Neural crest cell (in vitro differentiated cells): ENCODE measurements around the gene GMDS. TPM values are rescaled to one million over a fixed set of nuclear protein-coding genes. Genes with fewer than 3 reads are reported as not detected.
"Not testable (repeated sequence)": the region's sequence is repeated elsewhere in the genome, so short reads cannot be mapped to it uniquely, and the experiment has no call there.

Experiments used
- DNase-seq: peaks from one replicate; pipeline ENCODE4 v3.0.0; 2021; ENCODE audit warnings: low read depth, mixed read lengths, low spot score
- H3K27ac Mint-ChIP-seq: one replicate; pipeline ENCODE4 v1.8.0; 2021; ENCODE audit warnings: mild to moderate bottlenecking, mixed read lengths; ENCODE audit not compliant: unreplicated experiment
- H3K27me3 Mint-ChIP-seq: 2 replicates; pipeline ENCODE4 v1.8.0; 2021; ENCODE audit warnings: low read depth, mild to moderate bottlenecking, mixed read lengths
- H3K36me3 Mint-ChIP-seq: 2 replicates; pipeline ENCODE4 v1.8.0; 2021; ENCODE audit warnings: low read depth, mild to moderate bottlenecking, mixed read lengths
- H3K4me1 Mint-ChIP-seq: 2 replicates; pipeline ENCODE4 v1.8.0; 2021; ENCODE audit warnings: mixed read lengths
- H3K4me3 Mint-ChIP-seq: one replicate; pipeline ENCODE4 v1.8.0; 2021; ENCODE audit warnings: mild to moderate bottlenecking, mixed read lengths
- H3K9me3 Mint-ChIP-seq: 2 replicates; pipeline ENCODE4 v1.8.0; 2021; ENCODE audit warnings: mixed read lengths
- total RNA-seq: library from RNA; stranded (reverse); gene quantifications from 2 replicates; pipeline ENCODE4 v1.2.1, GENCODE V29; 2021
- TF ChIP-seq, protein P1 (sequence below): fragments of 200-600 bp; sonication (generic); conservative IDR thresholded peaks from 2 replicates; pipeline ENCODE4 v1.5.0; 2021; ENCODE audit warnings: antibody characterized with exemption, mild to moderate bottlenecking

The GMDS gene
- total RNA-seq, 1 donor from 2014 or later, result 16.1 TPM

GRCh38 chr6:1760876-1761275 is 484.5 kb downstream of the GMDS start:
- Mint-ChIP-seq H3K4me1 (peaks cover 36% of the 10 kb centered on the region), H3K36me3 (peaks cover 3% of the 10 kb centered on the region), H3K4me3 (no peak overlapping the region), H3K27me3 (peaks cover 13% of the 10 kb centered on the region), H3K9me3 (no peaks in the 10 kb centered on the region), H3K27ac (no peak overlapping the region)
- TF ChIP-seq, protein P1, sequence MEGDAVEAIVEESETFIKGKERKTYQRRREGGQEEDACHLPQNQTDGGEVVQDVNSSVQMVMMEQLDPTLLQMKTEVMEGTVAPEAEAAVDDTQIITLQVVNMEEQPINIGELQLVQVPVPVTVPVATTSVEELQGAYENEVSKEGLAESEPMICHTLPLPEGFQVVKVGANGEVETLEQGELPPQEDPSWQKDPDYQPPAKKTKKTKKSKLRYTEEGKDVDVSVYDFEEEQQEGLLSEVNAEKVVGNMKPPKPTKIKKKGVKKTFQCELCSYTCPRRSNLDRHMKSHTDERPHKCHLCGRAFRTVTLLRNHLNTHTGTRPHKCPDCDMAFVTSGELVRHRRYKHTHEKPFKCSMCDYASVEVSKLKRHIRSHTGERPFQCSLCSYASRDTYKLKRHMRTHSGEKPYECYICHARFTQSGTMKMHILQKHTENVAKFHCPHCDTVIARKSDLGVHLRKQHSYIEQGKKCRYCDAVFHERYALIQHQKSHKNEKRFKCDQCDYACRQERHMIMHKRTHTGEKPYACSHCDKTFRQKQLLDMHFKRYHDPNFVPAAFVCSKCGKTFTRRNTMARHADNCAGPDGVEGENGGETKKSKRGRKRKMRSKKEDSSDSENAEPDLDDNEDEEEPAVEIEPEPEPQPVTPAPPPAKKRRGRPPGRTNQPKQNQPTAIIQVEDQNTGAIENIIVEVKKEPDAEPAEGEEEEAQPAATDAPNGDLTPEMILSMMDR, result no peak
- DNase-seq, result no peak

GRCh38 chr6:1759870-1760269 is 485.5 kb downstream of the GMDS start:
- Mint-ChIP-seq H3K27ac (no peak overlapping the region), H3K4me1 (peaks cover 36% of the 10 kb centered on the region), H3K27me3 (peaks cover 17% of the 10 kb centered on the region), H3K36me3 (peaks cover 3% of the 10 kb centered on the region), H3K4me3 (no peak overlapping the region), H3K9me3 (peaks cover 4% of the 10 kb centered on the region)
- TF ChIP-seq, protein P1, result no peak
- DNase-seq, result no peak

DNA sequence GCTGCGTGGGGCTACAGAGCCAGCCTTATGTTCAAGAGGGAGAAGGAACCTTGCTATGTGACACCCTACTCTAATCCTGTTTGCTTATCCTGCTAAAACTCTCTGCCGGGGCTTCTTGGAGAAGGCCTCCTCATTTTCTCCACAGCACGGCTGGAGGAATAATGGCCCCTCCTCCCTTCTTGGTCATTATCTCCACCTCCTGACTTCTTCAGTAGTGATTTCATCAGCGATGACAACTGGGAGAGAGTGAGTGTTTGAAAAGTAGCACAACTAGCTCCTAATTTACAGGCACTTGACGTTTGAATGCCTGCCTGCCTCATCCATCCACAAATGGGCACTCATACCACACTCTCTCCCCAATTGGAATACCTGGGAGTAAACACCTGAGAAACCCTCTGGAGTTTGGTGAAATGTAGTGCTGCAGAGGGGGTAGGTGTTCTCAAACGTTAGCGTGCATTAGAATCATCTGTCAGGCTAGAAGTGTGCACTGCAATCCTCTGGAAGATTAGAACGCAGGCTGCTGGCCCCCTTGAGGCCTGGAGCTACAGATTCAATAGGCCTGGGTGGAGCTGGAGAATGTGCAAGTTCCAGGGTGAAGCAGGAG is 487.2 kb downstream of the GMDS start:
- TF ChIP-seq, protein P1, result no peak
- peaks cover 24% of the 10 kb centered on the region for H3K4me1 Mint-ChIP-seq
- no peak for DNase-seq
- no peak overlapping the region for H3K4me3 Mint-ChIP-seq
- H3K27me3 Mint-ChIP-seq, result peaks cover 19% of the 10 kb centered on the region
- H3K9me3 Mint-ChIP-seq, result peaks cover 10% of the 10 kb centered on the region
- H3K27ac Mint-ChIP-seq, result peak overlapping the region; percentile 44
- H3K36me3 Mint-ChIP-seq, result peaks cover 8% of the 10 kb centered on the region

- H3K36me3 Mint-ChIP-seq, result peaks cover 10% of the 10 kb centered on the region
- TF ChIP-seq, protein P1, result no peak
- H3K27ac Mint-ChIP-seq, result no peak overlapping the region
- H3K4me1 Mint-ChIP-seq, result peaks cover 15% of the 10 kb centered on the region
- no peak overlapping the region for H3K4me3 Mint-ChIP-seq
- H3K27me3 Mint-ChIP-seq, result peaks cover 16% of the 10 kb centered on the region
- DNase-seq, result no peak
- peaks cover 14% of the 10 kb centered on the region for H3K9me3 Mint-ChIP-seq
These were observed 488.3 kb downstream of the GMDS start for GRCh38 chr6:1757131-1757530.

DNA sequence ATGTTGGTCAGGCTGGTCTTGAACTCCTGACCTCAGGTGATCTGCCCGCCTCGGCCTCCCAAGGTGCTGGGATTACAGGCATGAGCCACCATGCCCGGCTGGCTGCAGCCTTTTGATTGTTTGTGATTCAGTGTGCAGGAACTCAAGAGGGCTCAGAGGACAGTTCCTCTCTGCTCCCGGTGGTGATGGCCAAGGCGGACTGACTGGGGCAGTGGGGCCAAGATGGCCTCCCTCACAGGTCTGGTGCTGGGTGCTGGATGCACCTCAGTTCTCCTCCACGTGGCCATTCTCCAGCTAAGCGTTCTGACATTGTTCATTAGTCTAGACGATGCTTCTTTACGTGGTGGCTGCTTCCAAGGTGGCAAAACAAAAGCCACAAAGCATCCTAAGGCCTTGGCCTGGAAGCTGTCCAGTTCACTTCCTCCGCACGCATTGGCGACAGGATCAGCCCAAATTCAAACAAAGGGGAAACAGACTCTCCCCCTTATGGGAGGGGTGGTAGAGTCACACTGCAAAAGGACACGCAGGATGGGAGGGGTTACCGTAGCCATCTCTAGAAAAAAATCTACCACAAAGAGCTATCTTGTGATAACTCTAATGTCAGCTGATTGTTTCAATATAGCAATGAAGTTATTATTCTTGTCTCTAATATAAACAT is 488.8 kb downstream of the GMDS start:
- H3K4me1 Mint-ChIP-seq, result peaks cover 11% of the 10 kb centered on the region
- H3K9me3 Mint-ChIP-seq, result peaks cover 17% of the 10 kb centered on the region
- no peak overlapping the region for H3K4me3 Mint-ChIP-seq
- TF ChIP-seq, protein P1, result no peak
- no peak overlapping the region for H3K27ac Mint-ChIP-seq
- peaks cover 16% of the 10 kb centered on the region for H3K27me3 Mint-ChIP-seq
- DNase-seq, result no peak
- peaks cover 16% of the 10 kb centered on the region for H3K36me3 Mint-ChIP-seq

- H3K27me3 Mint-ChIP-seq, DNase-seq, H3K27ac Mint-ChIP-seq, H3K4me1 Mint-ChIP-seq, H3K4me3 Mint-ChIP-seq: not testable (repeated sequence)
- Mint-ChIP-seq H3K9me3 (peaks cover 17% of the 10 kb centered on the region), H3K36me3 (peaks cover 14% of the 10 kb centered on the region)
These were observed 494.3 kb downstream of the GMDS start for GRCh38 chr6:1751063-1751462.
